RKO (cell line): ENCODE data around the gene GPD1.
"Not testable (repeated sequence)": the region's sequence is repeated elsewhere in the genome, so short reads cannot be mapped to it uniquely, and the experiment has no call there.

Source experiments
- DNase-seq: peaks from one replicate; pipeline ENCODE4 v3.0.0-alpha.2; 2016; ENCODE audit warnings: low spot score

The GPD1 gene

GRCh38 chr12:50127546-50127945 lies 23.7 kb downstream of the GPD1 start:
- no peak for DNase-seq

GRCh38 chr12:50129290-50129689 lies 25.5 kb downstream of the GPD1 start:
- no peak for DNase-seq

GRCh38 chr12:50132505-50133135 lies 28.8 kb downstream of the GPD1 start:
- DNase-seq = peak; percentile 66

GRCh38 chr12:50142993-50143392 lies 39.2 kb downstream of the GPD1 start:
- DNase-seq = no peak

- DNase-seq = no peak
Measured at GRCh38 chr12:50145439-50145838, 41.6 kb downstream of the GPD1 start.

GRCh38 chr12:50147281-50147680 lies 43.5 kb downstream of the GPD1 start:
- DNase-seq = no peak

- not testable (repeated sequence) for DNase-seq
Measured at GRCh38 chr12:50148011-50148410, 44.2 kb downstream of the GPD1 start.

- DNase-seq = no peak
Measured at GRCh38 chr12:50149311-50149710, 45.5 kb downstream of the GPD1 start.

GRCh38 chr12:50151047-50151687 lies 47.4 kb downstream of the GPD1 start:
- no peak for DNase-seq

GRCh38 chr12:50154947-50155346 lies 51.1 kb downstream of the GPD1 start:
- not testable (repeated sequence) for DNase-seq

GRCh38 chr12:50156641-50157040 lies 52.8 kb downstream of the GPD1 start:
- no peak for DNase-seq

GRCh38 chr12:50157259-50157658 lies 53.5 kb downstream of the GPD1 start:
- no peak for DNase-seq

- DNase-seq = no peak
Measured at GRCh38 chr12:50160643-50161042, 56.8 kb downstream of the GPD1 start.
